DND-41 (cell line): ENCODE results near the gene CYTL1.

ENCODE experiments used
- ATAC-seq: fragments of 200-7000 bp; cut with Tn5 transposase; 3 replicates; pipeline ENCODE4 v1.9.1; 2021; ENCODE audit warnings: low read depth; ENCODE audit not compliant: insufficient read depth
- DNase-seq: peaks from one replicate; pipeline ENCODE4 v3.0.0-alpha.2; 2020
- H2AFZ ChIP-seq: 2 replicates; pipeline ENCODE4 v1.6.0; 2012; ENCODE audit warnings: low read depth, low read length
- H3K27ac ChIP-seq: 2 replicates; pipeline ENCODE4 v1.5.1; 2012; ENCODE audit warnings: low read length, inconsistent platforms
- H3K27me3 ChIP-seq: fragments of 200-600 bp; sonication (generic); 2 replicates; pipeline ENCODE4 v1.6.0; 2012; ENCODE audit warnings: low read length, mild to moderate bottlenecking, inconsistent platforms; ENCODE audit not compliant: insufficient read depth, poor library complexity
- H3K36me3 ChIP-seq: 2 replicates; pipeline ENCODE4 v1.5.1; 2012; ENCODE audit warnings: low read length, inconsistent platforms; ENCODE audit not compliant: insufficient read depth
- H3K4me1 ChIP-seq: 2 replicates; pipeline ENCODE4 v1.5.1; 2012; ENCODE audit warnings: mild to moderate bottlenecking, low read length; ENCODE audit not compliant: insufficient read depth
- H3K4me2 ChIP-seq: 2 replicates; pipeline ENCODE4 v1.6.0; 2012; ENCODE audit warnings: mild to moderate bottlenecking, moderate library complexity, low read length, inconsistent platforms; ENCODE audit not compliant: insufficient read depth
- H3K4me3 ChIP-seq, 2 experiments: fragments of 200-600 bp in 1 of 2; shearing (Covaris generic) in 1 of 2; 2 replicates each; pipeline ENCODE4 v1.5.1; 2012 to 2016; ENCODE audit warnings: inconsistent platforms in 2 of 2, low read length in 2 of 2, mild to moderate bottlenecking in 2 of 2, low read depth in 1 of 2, moderate library complexity in 1 of 2
- H3K79me2 ChIP-seq: 2 replicates; pipeline ENCODE4 v1.6.0; 2012; ENCODE audit warnings: low read length, inconsistent platforms; ENCODE audit not compliant: insufficient read depth
- H3K9ac ChIP-seq: 2 replicates; pipeline ENCODE4 v1.6.0; 2012; ENCODE audit warnings: low read depth, mild to moderate bottlenecking, inconsistent platforms, low read length, moderate library complexity
- H3K9me3 ChIP-seq: 2 replicates; pipeline ENCODE4 v1.5.1; 2012; ENCODE audit warnings: low read length, moderate library complexity, mild to moderate bottlenecking, inconsistent platforms; ENCODE audit not compliant: insufficient read depth, severe bottlenecking
- H4K20me1 ChIP-seq: 2 replicates; pipeline ENCODE4 v1.6.0; 2012; ENCODE audit warnings: low read length; ENCODE audit not compliant: insufficient read depth
- CTCF ChIP-seq: IDR thresholded peaks from 2 replicates; pipeline ENCODE4 v1.5.1; 2012; ENCODE audit warnings: borderline replicate concordance, low read length, moderate library complexity, mild to moderate bottlenecking; ENCODE audit not compliant: poor library complexity, severe bottlenecking; ENCODE audit errors: extremely low read depth
- EZH2 ChIP-seq: IDR thresholded peaks from 3 replicates; pipeline ENCODE4 v1.6.1; 2012; ENCODE audit warnings: borderline replicate concordance, low read depth, mild to moderate bottlenecking, moderate library complexity, low read length, inconsistent platforms; ENCODE audit not compliant: severe bottlenecking

CYTL1 gene

DNA sequence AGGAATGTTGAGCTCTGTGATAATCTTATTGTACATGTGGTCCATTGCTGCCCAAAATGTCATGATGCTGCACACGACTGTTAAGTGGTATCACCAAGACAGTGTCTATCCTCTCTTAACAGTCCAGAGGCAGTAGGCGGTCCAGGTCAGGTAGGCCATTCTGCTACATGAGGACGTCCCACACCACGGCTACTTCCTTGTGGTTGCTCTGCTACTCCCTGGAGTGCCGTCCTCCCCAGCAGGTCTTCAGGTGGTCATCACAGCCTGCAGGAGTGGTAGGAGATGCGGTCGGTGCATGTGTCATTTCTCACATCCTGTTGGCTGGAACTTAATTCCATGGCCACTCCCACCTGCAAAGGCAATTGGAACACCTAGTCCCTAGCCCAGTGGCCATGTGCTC lies 20.5 kb upstream of the CYTL1 start:
- no peaks in the 10 kb centered on the region for H4K20me1 ChIP-seq
- H2AFZ ChIP-seq = no peak overlapping the region
- DNase-seq = no peak
- H3K27me3 ChIP-seq = no peaks in the 10 kb centered on the region
- no peaks in the 10 kb centered on the region for H3K79me2 ChIP-seq
- H3K4me3 ChIP-seq = no peak overlapping the region
- ATAC-seq = no peak
- H3K4me1 ChIP-seq = peaks cover 39% of the 10 kb centered on the region
- no peak overlapping the region for H3K4me2 ChIP-seq
- H3K27ac ChIP-seq = no peak overlapping the region
- H3K9ac ChIP-seq = no peak overlapping the region
- no peaks in the 10 kb centered on the region for H3K36me3 ChIP-seq
- TF ChIP-seq CTCF = no peak
- TF ChIP-seq EZH2 = no peak
- H3K9me3 ChIP-seq = no peaks in the 10 kb centered on the region

- no peak for DNase-seq
Measured at GRCh38 chr4:5037553-5038551, 18.6 kb upstream of the CYTL1 start.

DNA sequence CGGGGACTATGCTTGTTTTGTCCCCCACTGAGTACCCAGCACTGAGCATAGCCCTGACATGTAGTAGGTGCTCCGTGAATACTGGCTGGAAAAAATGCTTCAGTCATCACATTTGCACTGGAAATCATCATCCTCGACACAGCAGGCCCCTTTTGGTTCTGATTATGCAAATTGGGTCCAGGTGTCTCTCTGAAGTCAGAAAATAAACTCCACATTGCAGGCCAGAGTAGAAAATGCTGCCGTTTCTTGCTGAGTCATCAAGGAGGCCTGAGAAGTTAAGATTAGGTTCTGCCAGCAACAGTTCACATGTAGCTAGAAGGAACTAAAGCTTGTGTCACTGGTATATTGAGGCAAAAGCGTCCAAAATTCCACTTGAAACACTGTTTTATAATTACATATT lies 17.0 kb upstream of the CYTL1 start:
- ATAC-seq = no peak
- peaks cover 58% of the 10 kb centered on the region for H3K4me1 ChIP-seq
- no peaks in the 10 kb centered on the region for H3K36me3 ChIP-seq
- no peaks in the 10 kb centered on the region for H3K9me3 ChIP-seq
- no peak for DNase-seq
- H4K20me1 ChIP-seq = no peaks in the 10 kb centered on the region
- H3K27ac ChIP-seq = peak overlapping the region; percentile 66
- no peak for TF ChIP-seq CTCF
- no peak for TF ChIP-seq EZH2
- no peak overlapping the region for H3K9ac ChIP-seq
- H3K4me2 ChIP-seq = no peak overlapping the region
- H2AFZ ChIP-seq = peak overlapping the region; percentile 24; the same call in 1 of the 2 replicates
- no peak overlapping the region for H3K4me3 ChIP-seq
- H3K79me2 ChIP-seq = no peaks in the 10 kb centered on the region
- H3K27me3 ChIP-seq = no peaks in the 10 kb centered on the region

More at GRCh38 chr4:5037553-5038551, 18.6 kb upstream of the CYTL1 start:
- H3K9me3 ChIP-seq = no peaks in the 10 kb centered on the region
- no peak overlapping the region for H3K9ac ChIP-seq
- H2AFZ ChIP-seq = peak overlapping the region; percentile 22
- H3K4me1 ChIP-seq = peaks cover 42% of the 10 kb centered on the region
- no peak overlapping the region for H3K4me3 ChIP-seq
- no peaks in the 10 kb centered on the region for H3K79me2 ChIP-seq
- TF ChIP-seq CTCF (no peak), EZH2 (no peak)
- no peaks in the 10 kb centered on the region for H4K20me1 ChIP-seq
- no peak overlapping the region for H3K4me2 ChIP-seq
- 0 out of 2 replicates have a peak overlapping the region, but pooled peaks have one; percentile 30 for H3K27ac ChIP-seq
- ATAC-seq = no peak
- no peaks in the 10 kb centered on the region for H3K27me3 ChIP-seq
- no peaks in the 10 kb centered on the region for H3K36me3 ChIP-seq
